ENCODE results near the gene PRKCE.
"Not testable (repeated sequence)": the region's sequence is repeated elsewhere in the genome, so short reads cannot be mapped to it uniquely, and the experiment has no call there.

PRKCE gene

DNA sequence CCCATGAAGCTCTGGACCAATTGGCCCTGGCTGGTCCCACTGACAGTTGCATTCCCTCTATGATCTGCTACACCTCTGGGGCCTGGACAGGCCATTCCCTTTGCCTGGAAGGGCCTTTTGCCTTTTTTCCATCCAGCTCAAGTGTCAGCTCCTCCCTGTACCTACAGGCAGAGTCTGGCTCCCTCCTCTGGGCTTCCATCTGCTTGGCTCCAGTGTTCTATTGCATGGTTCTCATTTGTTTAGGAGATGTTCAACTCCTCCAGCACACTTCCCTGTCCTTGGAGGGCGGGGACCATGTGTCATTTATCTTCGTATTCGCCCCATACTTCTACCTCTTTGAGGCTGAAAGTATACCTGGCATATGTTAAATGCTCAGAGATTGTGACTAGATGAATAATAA, 61.1 kb downstream of the PRKCE start:
- Histone ChIP-seq H3K4me3 (no peak overlapping the region), H3K9me3 (no peaks in the 10 kb centered on the region), H3K27me3 (no peaks in the 10 kb centered on the region), H3K36me3 (no peaks in the 10 kb centered on the region), H3K4me1 (peaks cover 0 to 5% (median 0%) of the 10 kb centered on the region in 4 donors), H3K27ac (no peak overlapping the region)
- peak in 1 of 2 donors; percentile 1 for DNase-seq
- TF ChIP-seq, protein P1, sequence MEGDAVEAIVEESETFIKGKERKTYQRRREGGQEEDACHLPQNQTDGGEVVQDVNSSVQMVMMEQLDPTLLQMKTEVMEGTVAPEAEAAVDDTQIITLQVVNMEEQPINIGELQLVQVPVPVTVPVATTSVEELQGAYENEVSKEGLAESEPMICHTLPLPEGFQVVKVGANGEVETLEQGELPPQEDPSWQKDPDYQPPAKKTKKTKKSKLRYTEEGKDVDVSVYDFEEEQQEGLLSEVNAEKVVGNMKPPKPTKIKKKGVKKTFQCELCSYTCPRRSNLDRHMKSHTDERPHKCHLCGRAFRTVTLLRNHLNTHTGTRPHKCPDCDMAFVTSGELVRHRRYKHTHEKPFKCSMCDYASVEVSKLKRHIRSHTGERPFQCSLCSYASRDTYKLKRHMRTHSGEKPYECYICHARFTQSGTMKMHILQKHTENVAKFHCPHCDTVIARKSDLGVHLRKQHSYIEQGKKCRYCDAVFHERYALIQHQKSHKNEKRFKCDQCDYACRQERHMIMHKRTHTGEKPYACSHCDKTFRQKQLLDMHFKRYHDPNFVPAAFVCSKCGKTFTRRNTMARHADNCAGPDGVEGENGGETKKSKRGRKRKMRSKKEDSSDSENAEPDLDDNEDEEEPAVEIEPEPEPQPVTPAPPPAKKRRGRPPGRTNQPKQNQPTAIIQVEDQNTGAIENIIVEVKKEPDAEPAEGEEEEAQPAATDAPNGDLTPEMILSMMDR (IDR thresholded peaks at IDR 0.05) = no peak
- intact Hi-C loops (cut with DNase I; ENCODE audit: low total_unique reads) = no loop called here

DNA sequence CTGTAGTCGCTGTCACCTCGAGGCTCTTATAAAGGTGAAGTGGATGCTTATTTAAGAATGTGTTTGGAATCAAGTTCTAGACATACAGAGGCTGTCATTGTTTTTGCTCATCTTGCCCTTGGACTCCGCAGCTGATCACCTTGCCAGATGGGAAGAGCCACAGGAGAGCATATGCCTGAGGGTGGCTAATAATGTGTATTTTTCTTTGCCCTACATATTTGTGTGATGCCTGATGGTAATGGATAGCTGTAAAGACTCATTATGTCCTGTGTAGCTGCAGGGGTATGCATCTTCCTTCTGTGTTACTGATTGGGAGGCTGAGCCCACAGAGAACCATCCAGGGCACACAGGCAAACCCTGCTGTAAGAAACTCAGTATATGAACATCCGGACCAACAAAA, 61.7 kb downstream of the PRKCE start:
- H3K4me3 ChIP-seq = no peak overlapping the region
- intact Hi-C loops (cut with DNase I; ENCODE audit: low total_unique reads) = no loop called here
- no peaks in the 10 kb centered on the region for H3K9me3 ChIP-seq
- peaks cover 0 to 5% (median 0%) of the 10 kb centered on the region in 4 donors for H3K4me1 ChIP-seq
- no peak overlapping the region for H3K27ac ChIP-seq
- DNase-seq = no peak
- no peaks in the 10 kb centered on the region for H3K27me3 ChIP-seq
- TF ChIP-seq, protein P1 (IDR thresholded peaks at IDR 0.05) = no peak
- H3K36me3 ChIP-seq = no peaks in the 10 kb centered on the region

DNA sequence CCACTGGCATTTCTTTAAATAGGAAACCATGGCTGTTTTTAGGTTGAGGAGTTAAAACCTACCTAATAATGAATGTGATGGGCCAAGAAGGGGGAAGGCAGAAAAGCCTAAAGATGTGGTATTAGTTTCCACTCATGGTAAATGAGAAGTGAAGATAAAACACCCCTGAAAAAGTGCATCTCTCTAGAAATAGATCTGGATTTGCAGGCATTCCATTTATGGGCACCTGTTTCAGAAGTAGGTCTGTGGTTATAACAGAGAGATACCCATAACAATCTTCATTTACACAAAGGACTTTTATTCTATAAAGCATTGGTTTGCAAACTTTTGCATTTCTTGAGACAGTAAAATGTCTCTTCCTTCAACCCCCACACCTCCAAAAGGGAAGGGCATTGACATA, 62.1 kb downstream of the PRKCE start:
- TF ChIP-seq, protein P1 (IDR thresholded peaks at IDR 0.05) = no peak
- Histone ChIP-seq H3K4me1 (peaks cover 0 to 5% (median 0%) of the 10 kb centered on the region in 4 donors), H3K9me3 (no peaks in the 10 kb centered on the region), H3K4me3 (no peak overlapping the region), H3K36me3 (no peaks in the 10 kb centered on the region), H3K27ac (no peak overlapping the region), H3K27me3 (no peaks in the 10 kb centered on the region)
- intact Hi-C loops (cut with DNase I; ENCODE audit: low total_unique reads) = no loop called here
- no peak for DNase-seq

DNA sequence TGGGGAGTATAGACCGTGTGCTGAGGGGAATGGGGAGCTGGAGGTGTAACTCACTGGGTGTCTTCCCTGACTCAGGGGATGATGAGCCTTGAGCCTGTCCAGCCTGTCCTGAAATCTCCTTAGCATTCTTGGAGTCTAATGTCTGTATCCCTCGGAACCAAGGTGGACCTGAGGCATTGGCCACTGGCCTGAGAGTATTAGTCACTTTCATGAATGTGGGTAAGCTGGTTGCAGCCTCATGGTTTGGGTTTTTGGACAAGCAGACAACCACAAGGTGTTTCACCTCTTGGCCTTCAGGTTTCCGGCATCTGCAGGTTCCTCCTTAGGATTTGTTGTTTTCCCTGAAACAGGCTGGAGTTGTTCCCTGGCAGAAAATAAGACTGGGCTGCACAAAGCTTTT, 63.2 kb downstream of the PRKCE start:
- Histone ChIP-seq H3K4me1 (peaks cover 0 to 8% (median 0%) of the 10 kb centered on the region in 4 donors), H3K4me3 (no peak overlapping the region), H3K36me3 (no peaks in the 10 kb centered on the region), H3K9me3 (no peaks in the 10 kb centered on the region), H3K27me3 (no peaks in the 10 kb centered on the region), H3K27ac (no peak overlapping the region)
- intact Hi-C loops (cut with DNase I; ENCODE audit: low total_unique reads) = no loop called here
- TF ChIP-seq, protein P1 (IDR thresholded peaks at IDR 0.05) = no peak
- no peak for DNase-seq

DNA sequence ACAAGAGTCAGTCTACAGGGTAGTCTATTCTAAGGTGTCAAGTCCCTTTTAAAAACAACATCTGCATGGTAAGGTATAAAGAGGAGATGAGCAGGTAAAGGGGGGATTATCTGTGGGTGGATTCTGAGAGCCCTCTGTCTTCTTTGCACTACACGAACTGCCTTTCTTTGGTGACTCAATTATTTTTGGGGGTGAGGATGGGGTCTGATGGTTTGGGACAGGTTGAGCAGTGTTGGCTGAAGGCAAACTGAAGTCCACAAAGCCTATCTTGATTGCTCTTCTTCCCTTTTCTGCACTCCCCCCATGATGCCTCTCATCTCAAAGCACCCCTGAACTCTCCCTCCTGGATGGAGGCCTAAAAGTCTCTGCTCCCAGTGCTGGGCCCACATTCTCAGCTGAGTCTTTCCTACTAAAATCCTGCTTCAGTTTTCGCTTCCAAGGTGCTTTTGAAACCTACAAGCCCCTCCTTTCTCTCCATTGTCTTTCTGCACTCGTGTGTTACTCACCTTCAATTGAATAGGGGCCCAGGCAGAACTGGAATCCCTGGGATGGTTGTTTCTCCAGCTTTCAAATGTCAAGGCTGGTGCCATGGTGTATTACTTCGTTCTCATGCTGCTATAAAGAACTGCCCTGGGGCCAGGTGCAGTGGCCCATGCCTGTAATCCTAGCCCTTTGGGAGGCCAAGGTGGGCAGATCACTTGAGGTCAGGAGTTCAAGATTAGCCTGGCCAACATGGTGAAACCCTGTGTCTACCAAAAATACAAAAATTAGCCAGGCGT, 64.3 kb downstream of the PRKCE start:
- DNase-seq = no peak
- no peak overlapping the region for H3K4me3 ChIP-seq
- TF ChIP-seq, protein P1 (IDR thresholded peaks at IDR 0.05) = no peak
- intact Hi-C loops (cut with DNase I; ENCODE audit: low total_unique reads) = no loop called here
- no peak overlapping the region for H3K27ac ChIP-seq
- H3K36me3 ChIP-seq = no peaks in the 10 kb centered on the region
- no peaks in the 10 kb centered on the region for H3K9me3 ChIP-seq
- H3K4me1 ChIP-seq = peaks cover 0 to 8% (median 0%) of the 10 kb centered on the region in 4 donors
- no peaks in the 10 kb centered on the region for H3K27me3 ChIP-seq

DNA sequence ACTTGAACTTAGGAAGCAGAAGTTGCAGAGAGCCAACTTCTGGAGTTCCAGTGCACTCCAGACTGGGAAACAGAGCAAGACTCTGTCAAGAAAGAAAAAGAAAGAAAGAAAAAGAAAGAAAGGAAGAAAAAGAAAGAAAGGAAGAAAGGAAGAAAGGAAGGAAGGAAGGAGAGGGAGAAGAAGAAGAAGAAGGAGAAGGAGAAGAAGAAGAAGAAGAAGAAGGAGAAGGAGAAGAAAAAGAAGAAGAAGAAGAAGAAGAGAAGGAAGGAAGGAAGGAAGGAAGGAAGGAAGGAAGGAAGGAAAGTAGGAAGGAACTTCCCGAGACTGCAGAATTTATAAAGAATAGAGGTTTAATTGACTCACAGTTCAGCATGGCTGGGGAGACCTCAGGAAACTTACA, 65.0 kb downstream of the PRKCE start:
- H3K36me3 ChIP-seq; DNase-seq; intact Hi-C loops (cut with DNase I; ENCODE audit: low total_unique reads); H3K4me1 ChIP-seq; H3K27me3 ChIP-seq; H3K27ac ChIP-seq; H3K4me3 ChIP-seq; H3K9me3 ChIP-seq: not testable (repeated sequence)
